ENCODE measurements around the gene HSF4. TPM values are rescaled to one million over a fixed set of nuclear protein-coding genes. Genes with fewer than 3 reads are reported as not detected.
A peak's percentile ranks its signal among the peaks of the same experiment; 100 is the strongest.

The HSF4 gene
- total RNA-seq, 1 donor from 2014 or later, result 11.1 TPM

DNA sequence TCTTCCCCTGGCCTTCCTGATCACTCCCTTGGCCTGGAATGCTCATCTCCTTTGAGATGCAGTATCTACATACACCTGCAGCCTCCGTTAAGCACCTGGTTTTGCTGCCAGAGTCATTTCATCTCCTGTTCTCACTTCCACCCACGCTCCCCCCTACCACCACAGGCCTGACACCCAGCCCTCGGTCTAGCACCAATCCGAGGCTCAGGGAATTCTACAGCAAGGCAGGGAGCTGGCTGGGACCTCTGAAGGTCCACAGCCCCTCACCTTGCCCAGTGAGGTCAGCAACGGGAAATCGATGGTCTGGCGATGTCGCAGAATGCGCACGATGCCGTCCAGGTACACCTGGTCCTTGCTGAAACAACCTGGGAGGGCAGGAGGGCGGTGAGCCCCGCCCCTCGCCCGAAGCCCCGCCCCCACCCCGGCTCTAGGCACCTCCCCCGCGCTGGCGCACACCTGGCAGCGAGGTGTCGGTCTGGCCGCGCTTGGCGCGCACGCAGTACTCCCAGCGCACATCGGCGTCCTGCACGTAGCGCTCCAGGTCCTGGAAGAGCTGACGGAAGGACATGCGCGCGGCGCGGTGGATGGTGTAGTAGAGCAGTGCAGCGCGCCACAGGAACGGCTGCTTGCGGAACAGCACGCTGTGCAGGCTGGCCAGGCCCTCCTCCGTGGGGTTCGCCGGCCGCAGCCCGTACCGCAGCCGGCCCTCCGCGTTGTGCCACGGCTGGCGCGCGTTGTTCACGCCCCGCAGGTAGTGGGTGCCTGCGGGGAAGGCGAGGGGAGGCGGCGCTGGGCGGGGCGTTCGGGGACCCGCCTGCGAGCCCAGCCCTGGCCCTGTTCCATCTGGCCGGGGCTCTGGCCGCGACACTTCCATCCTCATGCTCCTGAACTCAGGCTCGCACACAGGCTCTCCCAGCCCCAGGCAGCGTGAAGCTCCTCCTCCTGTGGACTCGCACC lies 13.5 kb downstream of the HSF4 start:
- Mint-ChIP-seq H3K4me3 (peak overlapping the region; percentile 74), H3K27me3 (peaks cover 36% of the 10 kb centered on the region), H3K36me3 (peaks cover 8% of the 10 kb centered on the region), H3K9me3 (no peaks in the 10 kb centered on the region), H3K4me1 (ENCODE audit: unreplicated experiment) (peaks cover 14% of the 10 kb centered on the region), H3K27ac (no peak overlapping the region)
- DNase-seq (ENCODE audit: extremely low spot score, unreplicated experiment), result no peak
- TF ChIP-seq, protein P1, sequence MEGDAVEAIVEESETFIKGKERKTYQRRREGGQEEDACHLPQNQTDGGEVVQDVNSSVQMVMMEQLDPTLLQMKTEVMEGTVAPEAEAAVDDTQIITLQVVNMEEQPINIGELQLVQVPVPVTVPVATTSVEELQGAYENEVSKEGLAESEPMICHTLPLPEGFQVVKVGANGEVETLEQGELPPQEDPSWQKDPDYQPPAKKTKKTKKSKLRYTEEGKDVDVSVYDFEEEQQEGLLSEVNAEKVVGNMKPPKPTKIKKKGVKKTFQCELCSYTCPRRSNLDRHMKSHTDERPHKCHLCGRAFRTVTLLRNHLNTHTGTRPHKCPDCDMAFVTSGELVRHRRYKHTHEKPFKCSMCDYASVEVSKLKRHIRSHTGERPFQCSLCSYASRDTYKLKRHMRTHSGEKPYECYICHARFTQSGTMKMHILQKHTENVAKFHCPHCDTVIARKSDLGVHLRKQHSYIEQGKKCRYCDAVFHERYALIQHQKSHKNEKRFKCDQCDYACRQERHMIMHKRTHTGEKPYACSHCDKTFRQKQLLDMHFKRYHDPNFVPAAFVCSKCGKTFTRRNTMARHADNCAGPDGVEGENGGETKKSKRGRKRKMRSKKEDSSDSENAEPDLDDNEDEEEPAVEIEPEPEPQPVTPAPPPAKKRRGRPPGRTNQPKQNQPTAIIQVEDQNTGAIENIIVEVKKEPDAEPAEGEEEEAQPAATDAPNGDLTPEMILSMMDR (conservative IDR thresholded peaks at IDR 0.05), result peak; percentile 46

DNA sequence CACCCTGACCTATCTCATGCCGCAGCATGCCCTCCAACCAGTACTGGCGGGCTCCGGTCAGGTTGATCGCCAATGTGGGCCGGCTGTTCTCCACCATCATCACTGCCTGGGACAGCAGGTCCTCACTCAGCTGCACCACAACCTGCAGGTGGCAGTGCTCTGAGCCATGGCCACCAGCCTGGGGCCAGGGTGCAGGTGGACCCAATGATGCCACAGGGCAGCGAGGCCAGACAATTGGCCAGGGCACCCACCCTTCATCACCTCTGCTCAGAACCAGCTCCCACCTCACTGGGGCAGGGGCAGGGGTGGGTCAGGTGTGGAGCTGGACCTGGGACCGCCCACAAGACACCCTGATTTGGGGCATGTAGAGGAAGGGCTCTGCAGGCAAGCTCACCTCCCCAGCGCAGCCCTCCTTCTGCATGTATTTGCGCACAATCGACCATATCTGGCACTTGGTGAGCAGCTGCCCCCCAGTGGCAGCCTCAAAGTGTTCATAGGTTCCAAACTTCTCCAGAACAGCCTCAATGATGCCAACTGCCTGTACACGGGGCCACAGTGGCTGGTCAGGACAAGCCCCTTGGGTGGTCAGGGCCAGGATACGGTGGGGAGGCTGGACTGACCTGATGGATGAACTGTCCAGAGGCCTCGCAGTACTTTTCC lies 15.0 kb downstream of the HSF4 start:
- Mint-ChIP-seq H3K27ac (no peak overlapping the region), H3K9me3 (no peaks in the 10 kb centered on the region), H3K27me3 (peaks cover 25% of the 10 kb centered on the region), H3K4me3 (no peak overlapping the region), H3K4me1 (ENCODE audit: unreplicated experiment) (peaks cover 5% of the 10 kb centered on the region), H3K36me3 (peaks cover 8% of the 10 kb centered on the region)
- TF ChIP-seq, protein P1 (conservative IDR thresholded peaks at IDR 0.05), result peak; percentile 31
- DNase-seq (ENCODE audit: extremely low spot score, unreplicated experiment), result no peak

DNA sequence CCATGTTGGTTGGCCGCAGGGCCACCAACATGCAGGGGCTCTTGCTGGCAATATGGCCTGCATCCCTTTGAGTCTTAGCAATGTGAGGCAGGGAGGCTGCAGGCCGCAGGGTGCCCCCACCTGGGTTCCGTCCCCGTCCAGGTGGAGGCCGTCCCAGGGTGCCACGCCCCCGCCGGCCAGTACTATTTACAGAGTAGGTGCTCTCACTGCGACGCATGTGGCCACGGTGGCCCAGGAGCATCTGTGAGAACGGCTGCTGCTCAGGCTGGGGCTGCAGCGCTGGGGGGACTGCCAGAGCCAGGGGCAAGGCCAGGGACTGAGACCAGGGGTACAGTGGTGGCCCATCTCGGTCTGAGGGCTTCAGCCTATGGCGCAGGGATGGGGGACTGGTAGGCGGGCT lies 15.6 kb downstream of the HSF4 start:
- H3K27ac Mint-ChIP-seq, result no peak overlapping the region
- no peak overlapping the region for H3K4me3 Mint-ChIP-seq
- peaks cover 26% of the 10 kb centered on the region for H3K27me3 Mint-ChIP-seq
- H3K4me1 Mint-ChIP-seq (ENCODE audit: unreplicated experiment), result peaks cover 6% of the 10 kb centered on the region
- H3K36me3 Mint-ChIP-seq, result peaks cover 8% of the 10 kb centered on the region
- no peak for DNase-seq (ENCODE audit: extremely low spot score, unreplicated experiment)
- TF ChIP-seq, protein P1 (conservative IDR thresholded peaks at IDR 0.05), result no peak
- no peaks in the 10 kb centered on the region for H3K9me3 Mint-ChIP-seq

DNA sequence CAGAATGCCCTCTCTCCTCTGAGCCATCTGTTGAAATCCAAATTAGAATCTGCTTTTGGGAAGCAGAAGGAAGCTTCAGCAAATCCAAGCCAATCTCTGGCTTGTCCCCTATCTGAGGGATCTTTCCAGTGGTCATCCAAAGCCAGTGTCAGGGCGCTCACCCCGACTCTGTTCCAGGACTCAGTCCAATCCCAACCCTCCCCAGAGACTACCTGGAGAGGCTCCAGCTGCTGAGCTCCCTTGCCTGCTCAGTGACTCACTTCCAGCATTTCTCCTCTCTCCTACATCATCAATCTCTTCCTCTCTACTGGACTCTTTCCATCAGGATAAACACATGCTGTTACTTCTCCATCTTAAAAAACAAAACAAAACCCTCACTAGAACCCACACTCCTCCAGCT lies 16.8 kb downstream of the HSF4 start:
- H3K4me1 Mint-ChIP-seq (ENCODE audit: unreplicated experiment), result peaks cover 12% of the 10 kb centered on the region
- H3K4me3 Mint-ChIP-seq, result no peak overlapping the region
- TF ChIP-seq, protein P1 (conservative IDR thresholded peaks at IDR 0.05), result no peak
- peaks cover 8% of the 10 kb centered on the region for H3K36me3 Mint-ChIP-seq
- H3K27me3 Mint-ChIP-seq, result peaks cover 24% of the 10 kb centered on the region
- no peak overlapping the region for H3K27ac Mint-ChIP-seq
- DNase-seq (ENCODE audit: extremely low spot score, unreplicated experiment), result no peak
- no peaks in the 10 kb centered on the region for H3K9me3 Mint-ChIP-seq

DNA sequence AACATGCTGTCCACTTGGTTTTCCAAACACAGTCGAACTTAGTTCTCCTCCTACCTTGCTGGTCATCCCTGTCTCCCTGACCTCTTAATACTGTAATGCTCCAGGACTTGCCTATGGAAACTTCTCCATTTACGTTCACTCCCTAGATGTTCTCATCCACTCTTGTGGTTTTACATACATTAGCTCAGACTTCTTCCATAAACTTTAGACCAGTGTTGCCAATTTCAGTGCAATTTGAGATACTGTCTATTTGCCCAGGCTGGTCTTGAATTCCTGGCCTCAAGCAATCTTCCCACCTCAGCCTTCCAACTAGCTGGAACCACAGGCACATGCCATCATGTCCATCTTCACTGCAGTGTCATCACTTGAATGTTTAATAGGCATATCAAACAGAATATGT lies 17.7 kb downstream of the HSF4 start:
- Mint-ChIP-seq H3K9me3 (no peaks in the 10 kb centered on the region), H3K27ac (no peak overlapping the region), H3K36me3 (peaks cover 4% of the 10 kb centered on the region), H3K4me3 (no peak overlapping the region), H3K4me1 (ENCODE audit: unreplicated experiment) (peaks cover 12% of the 10 kb centered on the region), H3K27me3 (peaks cover 23% of the 10 kb centered on the region)
- no peak for DNase-seq (ENCODE audit: extremely low spot score, unreplicated experiment)
- TF ChIP-seq, protein P1 (conservative IDR thresholded peaks at IDR 0.05), result no peak

Data from type B pancreatic cell (in vitro differentiated cells).